Body of pancreas (tissue), 4 donors: ENCODE data around the gene ANAPC1. TPM values are rescaled to one million over a fixed set of nuclear protein-coding genes. Genes with fewer than 3 reads are reported as not detected.

Experiments used
- ATAC-seq: fragments of 150-250 bp; one replicate; pipeline ENCODE4 v1.9.1; 2016
- DNase-seq, 4 donors: peaks; one replicate each; pipeline ENCODE4 v3.0.0-alpha.2; 2019
- H3K27ac ChIP-seq, 4 donors: fragments of 200-600 bp; sonication (generic); 1 replicate in 3 of 4; 2 replicates in 1 of 4; pipeline versions ENCODE4 v1.5.1 to v1.6.1; 2016 to 2019; ENCODE audit warnings: mild to moderate bottlenecking in 1 of 4, mixed read lengths in 1 of 4, moderate library complexity in 1 of 4
- H3K27me3 ChIP-seq, 2 donors: fragments of 200-600 bp; sonication (generic); one replicate each; pipeline ENCODE4 v1.6.0; 2016; ENCODE audit warnings: mild to moderate bottlenecking in 1 of 2
- H3K36me3 ChIP-seq, 2 donors: fragments of 200-600 bp; sonication (generic); replicated peaks in 1 of 2; 2 replicates each; pipeline ENCODE4 v1.5.1; 2016; ENCODE audit warnings: low read depth in 2 of 2; ENCODE audit not compliant: insufficient read depth in 1 of 2
- H3K4me1 ChIP-seq: fragments of 200-600 bp; sonication (generic); one replicate; pipeline ENCODE4 v1.6.0; 2016
- H3K4me3 ChIP-seq, 2 donors: fragments of 200-600 bp; sonication (generic); 1 replicate in 1 of 2; 2 replicates in 1 of 2; pipeline ENCODE4 v1.5.1; 2016 to 2019
- H3K9me3 ChIP-seq, 3 donors: fragments of 200-600 bp; sonication (generic); 1 replicate in 2 of 3; 2 replicates in 1 of 3; pipeline ENCODE4 v1.5.1; 2016
- POLR2A ChIP-seq, 3 donors: fragments of 450-650 bp; IDR thresholded peaks; one replicate each; pipeline ENCODE4 v1.6.1; 2016; ENCODE audit warnings: antibody characterized with exemption in 3 of 3, mild to moderate bottlenecking in 2 of 3
- WGBS, 2 donors: methylation state at CpG; one replicate each; pipeline ENCODE4 v1.1.5; 2017; 5-methylcytosine and 5-hydroxymethylcytosine counted together
- intact Hi-C: fragments of 100-400 bp; cut with DNase I; formaldehyde crosslinking; loops from one replicate; pipeline ENCODE4 v1.15.1; 2023
- total RNA-seq, 2 donors: library from RNA; depleted of rRNA; stranded (reverse); fragments of >200 nt; gene quantifications; one replicate each; pipeline ENCODE4 v1.1.0, GENCODE V29; 2016
- TF ChIP-seq, protein P1 (sequence below), 7 experiments: fragments of 450-650 bp in 4 of 7; fragments of 200-600 bp in 3 of 7; sonication (generic) in 3 of 7; IDR thresholded peaks; one replicate each; pipeline ENCODE4 v1.5.1; 2016 to 2019; ENCODE audit warnings: antibody characterized with exemption in 7 of 7

ANAPC1 gene
- total RNA-seq, 2 donors from 2014 or later = 40.2 to 67.2 TPM

DNA sequence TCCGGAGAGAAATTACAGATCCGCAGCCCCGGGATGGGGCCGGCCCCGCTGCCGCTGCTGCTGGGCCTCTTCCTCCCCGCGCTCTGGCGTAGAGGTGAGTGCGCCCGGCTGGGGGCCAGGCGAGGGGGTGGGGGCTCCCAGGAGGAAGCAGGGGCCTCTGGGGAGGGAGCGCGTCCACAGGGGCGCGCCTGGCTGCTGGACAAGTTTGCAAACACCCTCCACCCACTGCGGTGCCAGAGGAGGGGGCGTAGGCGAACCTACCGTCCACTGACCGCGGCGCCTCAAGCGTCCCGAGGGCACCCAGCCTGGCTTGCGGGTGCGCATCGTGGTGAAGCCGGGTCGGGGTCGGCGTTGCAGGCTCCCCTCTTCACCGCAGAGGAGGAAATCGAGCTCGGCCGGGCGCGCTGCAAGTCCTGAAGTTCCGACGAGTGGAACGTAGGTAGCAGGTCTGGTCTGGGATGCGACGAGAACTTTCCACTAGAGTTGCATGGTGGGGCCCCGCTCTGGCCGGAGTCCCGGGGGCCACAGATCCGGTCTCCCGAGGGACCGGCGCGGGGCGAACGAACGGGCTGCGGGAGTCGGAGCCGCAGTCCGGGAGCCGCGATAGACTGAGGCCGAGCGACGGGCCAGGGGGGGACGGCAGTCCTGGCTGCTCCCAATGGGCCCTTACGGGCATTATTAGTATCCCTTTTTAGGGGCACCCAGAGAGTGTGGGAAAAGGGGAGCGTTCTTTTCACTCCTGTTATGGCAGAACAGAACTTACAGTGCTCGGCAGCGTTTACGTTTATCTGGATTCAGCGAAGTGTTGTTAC is 14.9 kb upstream of the ANAPC1 start:
- H3K9me3 ChIP-seq = no peaks in the 10 kb centered on the region
- peak overlapping the region in 3 of 4 donors; percentile 78 to 87 (median 79) for H3K27ac ChIP-seq
- H3K27me3 ChIP-seq = no peaks in the 10 kb centered on the region
- intact Hi-C loops = loop anchor here (5.0 kb wide), 1 partner anchor 143 kb away; no protein-coding TSS in a partner anchor
- H3K4me1 ChIP-seq = peaks cover 35% of the 10 kb centered on the region
- peak overlapping the region; percentile 78 to 88 for H3K4me3 ChIP-seq
- 0 to 1% methylated on average over 27 to 69 of the region's 70 CpGs for WGBS, 2 donors
- ATAC-seq = peak; percentile 10
- TF ChIP-seq, protein P1, sequence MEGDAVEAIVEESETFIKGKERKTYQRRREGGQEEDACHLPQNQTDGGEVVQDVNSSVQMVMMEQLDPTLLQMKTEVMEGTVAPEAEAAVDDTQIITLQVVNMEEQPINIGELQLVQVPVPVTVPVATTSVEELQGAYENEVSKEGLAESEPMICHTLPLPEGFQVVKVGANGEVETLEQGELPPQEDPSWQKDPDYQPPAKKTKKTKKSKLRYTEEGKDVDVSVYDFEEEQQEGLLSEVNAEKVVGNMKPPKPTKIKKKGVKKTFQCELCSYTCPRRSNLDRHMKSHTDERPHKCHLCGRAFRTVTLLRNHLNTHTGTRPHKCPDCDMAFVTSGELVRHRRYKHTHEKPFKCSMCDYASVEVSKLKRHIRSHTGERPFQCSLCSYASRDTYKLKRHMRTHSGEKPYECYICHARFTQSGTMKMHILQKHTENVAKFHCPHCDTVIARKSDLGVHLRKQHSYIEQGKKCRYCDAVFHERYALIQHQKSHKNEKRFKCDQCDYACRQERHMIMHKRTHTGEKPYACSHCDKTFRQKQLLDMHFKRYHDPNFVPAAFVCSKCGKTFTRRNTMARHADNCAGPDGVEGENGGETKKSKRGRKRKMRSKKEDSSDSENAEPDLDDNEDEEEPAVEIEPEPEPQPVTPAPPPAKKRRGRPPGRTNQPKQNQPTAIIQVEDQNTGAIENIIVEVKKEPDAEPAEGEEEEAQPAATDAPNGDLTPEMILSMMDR (IDR thresholded peaks at IDR 0.05) = peak in 1 of 7 experiments; percentile 9
- TF ChIP-seq POLR2A (IDR thresholded peaks at IDR 0.05) = no peak
- DNase-seq = peak; percentile 27 to 46 (median 36)
- H3K36me3 ChIP-seq = no peaks in the 10 kb centered on the region

DNA sequence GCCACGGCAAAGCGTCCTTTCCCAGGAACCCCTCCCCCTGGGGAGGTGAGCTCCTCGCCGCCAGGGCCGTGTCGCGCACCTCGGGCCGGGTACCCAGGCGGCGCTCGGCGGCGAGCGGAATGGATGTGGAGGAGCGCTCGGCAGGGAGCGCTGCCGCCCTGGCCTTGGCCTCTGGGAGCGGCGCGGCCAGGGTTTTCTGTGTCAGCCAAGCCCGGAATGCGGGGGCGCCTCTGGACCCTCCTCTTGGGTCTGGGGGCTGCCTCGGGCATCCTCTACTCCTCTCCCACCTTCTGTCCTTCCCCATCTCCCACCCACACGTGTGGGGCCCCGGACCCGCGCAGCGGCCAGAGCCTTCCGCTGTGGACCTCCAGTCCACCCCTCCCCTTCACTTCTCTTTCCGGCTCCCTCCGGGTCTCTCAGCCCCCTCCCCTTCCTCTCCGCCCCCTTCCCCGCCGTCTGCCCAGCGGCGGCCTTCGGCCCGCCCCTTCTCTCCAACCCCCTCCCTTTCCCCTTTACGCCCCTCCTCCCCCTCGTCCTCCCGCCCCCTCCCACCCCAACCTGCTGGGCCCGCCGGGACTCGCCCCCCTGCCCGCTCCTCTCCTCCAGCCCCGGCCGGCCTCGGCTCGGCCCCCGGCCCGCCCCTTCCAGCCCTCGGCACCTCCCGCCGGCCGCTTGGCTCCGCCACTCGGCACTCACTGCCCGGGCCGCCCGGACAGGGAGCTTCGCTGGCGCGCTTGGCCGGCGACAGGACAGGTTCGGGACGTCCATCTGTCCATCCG is 14.1 kb upstream of the ANAPC1 start, which contains the start of gene MERTK:
TSS of gene MERTK (plus strand) at position 684 of the 779 bp plus-strand sequence. CDS start 129 bp downstream, outside the sequence.
- H3K4me1 ChIP-seq = peaks cover 31% of the 10 kb centered on the region

DNA sequence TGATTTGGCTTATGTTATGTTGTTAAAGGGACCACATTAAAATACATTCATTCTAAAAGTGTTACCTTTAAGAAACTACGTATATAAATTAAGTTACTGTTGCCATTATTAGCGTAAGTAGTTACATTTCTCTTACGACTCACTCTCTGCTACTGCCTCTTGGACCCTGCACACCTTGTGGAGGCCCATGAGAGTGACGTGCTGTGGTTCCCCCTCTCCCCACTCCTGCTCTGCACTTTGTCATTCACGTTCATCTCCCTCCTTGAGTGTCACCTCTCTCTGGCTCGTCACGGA is 13.6 kb upstream of the ANAPC1 start:
- no peak for TF ChIP-seq POLR2A (IDR thresholded peaks at IDR 0.05)
- TF ChIP-seq, protein P1 (IDR thresholded peaks at IDR 0.05) = no peak
- peak overlapping the region; percentile 75 to 87 (median 78) for H3K27ac ChIP-seq
- no peaks in the 10 kb centered on the region for H3K9me3 ChIP-seq
- no peaks in the 10 kb centered on the region for H3K27me3 ChIP-seq
- no peaks in the 10 kb centered on the region for H3K36me3 ChIP-seq
- no peak for DNase-seq
- intact Hi-C loops = loop anchor here (5.0 kb wide), 1 partner anchor 145 kb away; no protein-coding TSS in a partner anchor
- peaks cover 27% of the 10 kb centered on the region for H3K4me1 ChIP-seq
- H3K4me3 ChIP-seq = peak overlapping the region; percentile 78 to 88
- 12% methylated on average over 7 of the region's 7 CpGs for WGBS, 2 donors
- ATAC-seq = no peak

More for the DNA sequence above, 14.1 kb upstream of the ANAPC1 start, which contains the start of gene MERTK:
- Histone ChIP-seq H3K4me3 (peak within 1 kb of the TSS; percentile 78 to 88), H3K27ac (peak within 1 kb of the TSS; percentile 75 to 87 (median 78)), H3K9me3 (no peaks in the 10 kb centered on the region), H3K36me3 (no peaks in the 10 kb centered on the region), H3K27me3 (no peaks in the 10 kb centered on the region)
- intact Hi-C loops = loop anchor here (5.0 kb wide), 1 partner anchor 144 kb away; no protein-coding TSS in a partner anchor
- peak; percentile 85 for ATAC-seq
- TF ChIP-seq POLR2A (IDR thresholded peaks at IDR 0.05) = peak; percentile 72 to 89 (median 85)
- TF ChIP-seq, protein P1 (IDR thresholded peaks at IDR 0.05) = peak; percentile 36 to 80 (median 66)
- peak; percentile 83 to 89 (median 88) for DNase-seq
- WGBS, 2 donors = 1 to 2% methylated on average over 22 to 51 of the region's 71 CpGs

GRCh38 chr2:111896576-111896975 is 12.6 kb upstream of the ANAPC1 start:
- 85 to 86% methylated on average over 5 to 6 of the region's 6 CpGs for WGBS, 2 donors
- Histone ChIP-seq H3K4me3 (no peak overlapping the region), H3K4me1 (peaks cover 27% of the 10 kb centered on the region), H3K27me3 (no peaks in the 10 kb centered on the region), H3K27ac (no peak overlapping the region), H3K9me3 (no peaks in the 10 kb centered on the region), H3K36me3 (no peaks in the 10 kb centered on the region)
- DNase-seq (no peak), ATAC-seq (no peak)
- TF ChIP-seq, protein P1 (IDR thresholded peaks at IDR 0.05) = no peak
- TF ChIP-seq POLR2A (IDR thresholded peaks at IDR 0.05) = no peak
- intact Hi-C loops = loop anchor here (5.0 kb wide), 1 partner anchor 146 kb away; no protein-coding TSS in a partner anchor
